ENCODE data around the gene DGKG. TPM values are rescaled to one million over a fixed set of nuclear protein-coding genes. Genes with fewer than 3 reads are reported as not detected.

The DGKG gene
- total and polyA plus RNA-seq, 10 of the 15 experiments (the other 5 are each of a cell fraction or from before 2014, with no cell fraction given), result 0.39 to 6.2 (median 4.7) TPM

DNA sequence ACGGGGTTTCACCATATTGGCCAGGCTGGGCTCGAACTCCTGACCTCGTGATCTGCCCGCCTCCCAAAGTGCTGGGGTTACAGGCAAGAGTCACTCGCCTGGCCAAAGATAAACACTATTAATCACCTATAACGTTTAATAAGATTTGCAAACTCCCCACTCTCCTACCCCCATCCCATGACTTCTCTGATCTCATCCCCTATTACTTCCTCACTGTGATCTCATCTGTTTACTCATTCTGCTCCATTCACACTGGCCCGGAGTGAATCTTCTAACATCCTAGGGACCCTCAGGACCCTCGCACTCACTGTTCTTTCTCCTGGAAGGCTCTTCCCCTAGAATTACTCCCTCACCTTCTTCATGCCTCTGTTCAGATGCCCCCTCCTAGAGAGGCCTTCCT lies 78.9 kb downstream of the DGKG start:
- Histone ChIP-seq H2AFZ (ENCODE audit: control insufficient read depth, low read depth, low read length) (no peak overlapping the region), H3K4me3 (no peak overlapping the region), H4K20me1 (ENCODE audit: control insufficient read depth, insufficient read depth) (no peaks in the 10 kb centered on the region), H3K27ac (ENCODE audit: control insufficient read depth, insufficient read depth) (no peak overlapping the region), H3K4me1 (ENCODE audit: control insufficient read depth, insufficient read depth, low read length) (no peaks in the 10 kb centered on the region; the same call in 1 of the 2 replicates), H3K9me3 (replicated peaks; ENCODE audit: control insufficient read depth, insufficient read depth, low read length) (no peaks in the 10 kb centered on the region), H3K36me3 (ENCODE audit: control insufficient read depth in 2 of 2, insufficient read depth in 2 of 2, low read length in 1 of 2) (no peaks in the 10 kb centered on the region), H3K27me3 (replicated peaks in 1 of 2; ENCODE audit: control insufficient read depth in 2 of 2, insufficient read depth in 2 of 2, low read length in 1 of 2) (peaks cover 0 to 4% of the 10 kb centered on the region in 2 experiments; a peak in 2 of 4 replicates), H3K79me2 (ENCODE audit: control insufficient read depth, insufficient read depth, low read length) (no peaks in the 10 kb centered on the region), H3K9ac (ENCODE audit: control insufficient read depth, insufficient read depth, low read length) (no peak overlapping the region), H3K4me2 (ENCODE audit: control insufficient read depth, insufficient read depth) (no peak overlapping the region)
- ChIA-PET SMC1A (ENCODE audit: uncharacterized antibody, unreplicated experiment) (no interaction called here), CTCF (no interaction called here), POLR2A (no interaction called here), RAD21 (ENCODE audit: unreplicated experiment) (no interaction called here)
- DNase-seq (ENCODE audit: low read depth, low spot score) (no peak), ATAC-seq (no peak), FAIRE-seq (no peak)
- WGBS (ENCODE audit: insufficient coverage, insufficient replicate concordance, low lambda C conversion rate, missing lambda C conversion rate), result 64% methylated on average over 8 of the region's 8 CpGs
- in situ Hi-C loops (cut with MboI), result no loop called here
- BruUV-seq (replicated peaks), result no TSS peak
- TF ChIP-seq, protein P1, sequence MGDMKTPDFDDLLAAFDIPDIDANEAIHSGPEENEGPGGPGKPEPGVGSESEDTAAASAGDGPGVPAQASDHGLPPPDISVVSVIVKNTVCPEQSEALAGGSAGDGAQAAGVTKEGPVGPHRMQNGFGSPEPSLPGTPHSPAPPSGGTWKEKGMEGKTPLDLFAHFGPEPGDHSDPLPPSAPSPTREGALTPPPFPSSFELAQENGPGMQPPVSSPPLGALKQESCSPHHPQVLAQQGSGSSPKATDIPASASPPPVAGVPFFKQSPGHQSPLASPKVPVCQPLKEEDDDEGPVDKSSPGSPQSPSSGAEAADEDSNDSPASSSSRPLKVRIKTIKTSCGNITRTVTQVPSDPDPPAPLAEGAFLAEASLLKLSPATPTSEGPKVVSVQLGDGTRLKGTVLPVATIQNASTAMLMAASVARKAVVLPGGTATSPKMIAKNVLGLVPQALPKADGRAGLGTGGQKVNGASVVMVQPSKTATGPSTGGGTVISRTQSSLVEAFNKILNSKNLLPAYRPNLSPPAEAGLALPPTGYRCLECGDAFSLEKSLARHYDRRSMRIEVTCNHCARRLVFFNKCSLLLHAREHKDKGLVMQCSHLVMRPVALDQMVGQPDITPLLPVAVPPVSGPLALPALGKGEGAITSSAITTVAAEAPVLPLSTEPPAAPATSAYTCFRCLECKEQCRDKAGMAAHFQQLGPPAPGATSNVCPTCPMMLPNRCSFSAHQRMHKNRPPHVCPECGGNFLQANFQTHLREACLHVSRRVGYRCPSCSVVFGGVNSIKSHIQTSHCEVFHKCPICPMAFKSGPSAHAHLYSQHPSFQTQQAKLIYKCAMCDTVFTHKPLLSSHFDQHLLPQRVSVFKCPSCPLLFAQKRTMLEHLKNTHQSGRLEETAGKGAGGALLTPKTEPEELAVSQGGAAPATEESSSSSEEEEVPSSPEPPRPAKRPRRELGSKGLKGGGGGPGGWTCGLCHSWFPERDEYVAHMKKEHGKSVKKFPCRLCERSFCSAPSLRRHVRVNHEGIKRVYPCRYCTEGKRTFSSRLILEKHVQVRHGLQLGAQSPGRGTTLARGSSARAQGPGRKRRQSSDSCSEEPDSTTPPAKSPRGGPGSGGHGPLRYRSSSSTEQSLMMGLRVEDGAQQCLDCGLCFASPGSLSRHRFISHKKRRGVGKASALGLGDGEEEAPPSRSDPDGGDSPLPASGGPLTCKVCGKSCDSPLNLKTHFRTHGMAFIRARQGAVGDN (IDR thresholded peaks at IDR 0.05), result no peak
- no peak for TF ChIP-seq POLR2A (IDR thresholded peaks at IDR 0.05; ENCODE audit: low read depth, low read length)
- no peak for TF ChIP-seq GABPA (IDR thresholded peaks at IDR 0.05; ENCODE audit: low read depth)
- no peak for TF ChIP-seq POU2F2 (IDR thresholded peaks at IDR 0.05; ENCODE audit: borderline replicate concordance, low read depth, low read length)
- TF ChIP-seq, protein P2, sequence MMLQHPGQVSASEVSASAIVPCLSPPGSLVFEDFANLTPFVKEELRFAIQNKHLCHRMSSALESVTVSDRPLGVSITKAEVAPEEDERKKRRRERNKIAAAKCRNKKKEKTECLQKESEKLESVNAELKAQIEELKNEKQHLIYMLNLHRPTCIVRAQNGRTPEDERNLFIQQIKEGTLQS (IDR thresholded peaks at IDR 0.05; ENCODE audit: borderline replicate concordance, extremely low read depth, low read depth, low read length), result no peak
- TF ChIP-seq SIN3A (IDR thresholded peaks at IDR 0.05; ENCODE audit: low read depth, low read length), result no peak
- TF ChIP-seq, protein P3, sequence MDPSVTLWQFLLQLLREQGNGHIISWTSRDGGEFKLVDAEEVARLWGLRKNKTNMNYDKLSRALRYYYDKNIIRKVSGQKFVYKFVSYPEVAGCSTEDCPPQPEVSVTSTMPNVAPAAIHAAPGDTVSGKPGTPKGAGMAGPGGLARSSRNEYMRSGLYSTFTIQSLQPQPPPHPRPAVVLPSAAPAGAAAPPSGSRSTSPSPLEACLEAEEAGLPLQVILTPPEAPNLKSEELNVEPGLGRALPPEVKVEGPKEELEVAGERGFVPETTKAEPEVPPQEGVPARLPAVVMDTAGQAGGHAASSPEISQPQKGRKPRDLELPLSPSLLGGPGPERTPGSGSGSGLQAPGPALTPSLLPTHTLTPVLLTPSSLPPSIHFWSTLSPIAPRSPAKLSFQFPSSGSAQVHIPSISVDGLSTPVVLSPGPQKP (IDR thresholded peaks at IDR 0.05; ENCODE audit: low read depth, low read length), result no peak
- no peak for TF ChIP-seq SUZ12 (IDR thresholded peaks at IDR 0.05; ENCODE audit: unreplicated experiment)
- intact Hi-C loops (cut with micrococcal nuclease; ENCODE audit: unreplicated experiment), result no loop called here
